Upper lobe of right lung (tissue), 1 donor: ENCODE data around the gene NSUN2. TPM values are rescaled to one million over a fixed set of nuclear protein-coding genes. Genes with fewer than 3 reads are reported as not detected.
"Not testable (repeated sequence)": the region's sequence is repeated elsewhere in the genome, so short reads cannot be mapped to it uniquely, and the experiment has no call there.

Experiments used
- ATAC-seq: fragments of 200-7000 bp; cut with Tn5 transposase; one replicate; pipeline ENCODE4 v1.9.1; 2020; ENCODE audit warnings: mild to moderate bottlenecking, moderate library complexity
- DNase-seq: peaks from one replicate; pipeline ENCODE4 v3.0.0-alpha.2; 2020
- H3K27ac ChIP-seq: fragments of 200-600 bp; one replicate; pipeline ENCODE4 v1.8.0; 2022
- H3K27me3 ChIP-seq: fragments of 200-600 bp; one replicate; pipeline ENCODE4 v1.8.0; 2022; ENCODE audit warnings: mild to moderate bottlenecking
- H3K36me3 ChIP-seq: fragments of 200-600 bp; one replicate; pipeline ENCODE4 v1.8.0; 2022
- H3K4me1 ChIP-seq: fragments of 200-600 bp; one replicate; pipeline ENCODE4 v1.8.0; 2022
- H3K4me3 ChIP-seq: fragments of 200-600 bp; one replicate; pipeline ENCODE4 v1.8.0; 2022; ENCODE audit warnings: mild to moderate bottlenecking
- H3K9me3 ChIP-seq: fragments of 200-600 bp; one replicate; pipeline ENCODE4 v1.8.0; 2022
- intact Hi-C: fragments of 100-400 bp; cut with DNase I; formaldehyde crosslinking; loops from one replicate; pipeline ENCODE4 v1.11.0; 2022
- total RNA-seq: library from RNA; stranded (reverse); fragmentation: NEBNext Ultra II Directional; extraction: Animal tissue kit (Norgen Biotek cat#: 25700); gene quantifications from one replicate; pipeline ENCODE4 v1.2.1, GENCODE V29; 2021
- TF ChIP-seq, protein P1 (sequence below): fragments of 200-600 bp; IDR thresholded peaks from one replicate; pipeline ENCODE4 v1.8.0; 2022; ENCODE audit warnings: antibody characterized with exemption
- donor health status: DM: no; HTN: yes; CAD: no; lungs with severe emphysema.

NSUN2 gene
- total RNA-seq, 1 donor from 2014 or later = 46.4 TPM

DNA sequence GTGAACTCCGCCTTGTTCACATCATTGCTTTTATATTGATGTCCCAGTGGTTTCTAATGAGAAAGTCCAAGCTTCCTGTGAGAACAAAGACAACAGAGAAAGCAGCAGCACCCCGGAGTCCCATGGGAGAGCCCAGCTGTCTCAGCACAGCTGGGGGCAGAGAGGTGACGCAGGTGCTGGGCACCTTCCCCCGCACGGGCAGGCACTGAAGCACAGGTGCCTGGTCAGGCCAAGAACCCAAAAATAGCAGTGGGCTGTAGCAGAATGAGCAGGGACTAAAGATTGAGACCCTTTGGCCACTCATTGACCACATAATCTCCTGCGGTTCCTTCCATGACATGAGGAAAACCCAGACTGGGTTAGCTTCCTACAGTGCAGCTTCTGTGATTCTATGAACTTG lies 19.2 kb upstream of the NSUN2 start:
- Histone ChIP-seq H3K27me3 (no peaks in the 10 kb centered on the region), H3K4me1 (no peaks in the 10 kb centered on the region)
- intact Hi-C loops = no loop called here

DNA sequence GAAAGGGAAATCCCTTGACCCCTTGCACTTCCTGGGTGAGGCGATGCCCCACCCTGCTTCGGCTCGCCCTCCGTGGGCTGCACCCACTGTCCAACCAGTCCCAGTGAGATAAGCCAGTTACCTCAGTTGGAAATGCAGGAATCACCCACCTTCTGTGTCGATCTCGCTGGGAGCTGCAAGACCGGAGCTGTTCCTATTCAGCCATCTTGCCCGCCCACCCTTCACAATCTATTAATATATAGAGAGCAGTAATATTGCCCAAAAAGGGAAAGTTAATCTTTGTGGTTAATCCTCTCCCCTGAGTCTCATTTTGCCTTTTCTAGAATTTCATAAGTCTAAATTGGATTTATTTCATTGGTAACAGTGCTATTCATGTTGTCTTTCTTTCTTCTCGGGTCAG lies 16.8 kb upstream of the NSUN2 start:
- no peaks in the 10 kb centered on the region for H3K4me1 ChIP-seq
- TF ChIP-seq, protein P1, sequence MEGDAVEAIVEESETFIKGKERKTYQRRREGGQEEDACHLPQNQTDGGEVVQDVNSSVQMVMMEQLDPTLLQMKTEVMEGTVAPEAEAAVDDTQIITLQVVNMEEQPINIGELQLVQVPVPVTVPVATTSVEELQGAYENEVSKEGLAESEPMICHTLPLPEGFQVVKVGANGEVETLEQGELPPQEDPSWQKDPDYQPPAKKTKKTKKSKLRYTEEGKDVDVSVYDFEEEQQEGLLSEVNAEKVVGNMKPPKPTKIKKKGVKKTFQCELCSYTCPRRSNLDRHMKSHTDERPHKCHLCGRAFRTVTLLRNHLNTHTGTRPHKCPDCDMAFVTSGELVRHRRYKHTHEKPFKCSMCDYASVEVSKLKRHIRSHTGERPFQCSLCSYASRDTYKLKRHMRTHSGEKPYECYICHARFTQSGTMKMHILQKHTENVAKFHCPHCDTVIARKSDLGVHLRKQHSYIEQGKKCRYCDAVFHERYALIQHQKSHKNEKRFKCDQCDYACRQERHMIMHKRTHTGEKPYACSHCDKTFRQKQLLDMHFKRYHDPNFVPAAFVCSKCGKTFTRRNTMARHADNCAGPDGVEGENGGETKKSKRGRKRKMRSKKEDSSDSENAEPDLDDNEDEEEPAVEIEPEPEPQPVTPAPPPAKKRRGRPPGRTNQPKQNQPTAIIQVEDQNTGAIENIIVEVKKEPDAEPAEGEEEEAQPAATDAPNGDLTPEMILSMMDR = no peak
- H3K4me3 ChIP-seq = no peak overlapping the region
- no peak for DNase-seq
- H3K27me3 ChIP-seq = no peaks in the 10 kb centered on the region
- intact Hi-C loops = no loop called here
- ATAC-seq = no peak
- H3K27ac ChIP-seq = no peak overlapping the region
- no peaks in the 10 kb centered on the region for H3K9me3 ChIP-seq
- H3K36me3 ChIP-seq = no peaks in the 10 kb centered on the region

More for the DNA sequence above, 19.2 kb upstream of the NSUN2 start:
- H3K27ac ChIP-seq = no peak overlapping the region
- no peak for ATAC-seq
- no peaks in the 10 kb centered on the region for H3K9me3 ChIP-seq
- H3K4me3 ChIP-seq = no peak overlapping the region
- TF ChIP-seq, protein P1 = no peak
- H3K36me3 ChIP-seq = peaks cover 6% of the 10 kb centered on the region
- no peak for DNase-seq

GRCh38 chr5:6649186-6649585 lies 16.3 kb upstream of the NSUN2 start:
- intact Hi-C loops = no loop called here
- Histone ChIP-seq H3K27ac (no peak overlapping the region), H3K36me3 (no peaks in the 10 kb centered on the region), H3K9me3 (no peaks in the 10 kb centered on the region), H3K4me1 (no peaks in the 10 kb centered on the region), H3K4me3 (no peak overlapping the region), H3K27me3 (no peaks in the 10 kb centered on the region)
- TF ChIP-seq, protein P1 = no peak
- no peak for DNase-seq
- ATAC-seq = no peak

DNA sequence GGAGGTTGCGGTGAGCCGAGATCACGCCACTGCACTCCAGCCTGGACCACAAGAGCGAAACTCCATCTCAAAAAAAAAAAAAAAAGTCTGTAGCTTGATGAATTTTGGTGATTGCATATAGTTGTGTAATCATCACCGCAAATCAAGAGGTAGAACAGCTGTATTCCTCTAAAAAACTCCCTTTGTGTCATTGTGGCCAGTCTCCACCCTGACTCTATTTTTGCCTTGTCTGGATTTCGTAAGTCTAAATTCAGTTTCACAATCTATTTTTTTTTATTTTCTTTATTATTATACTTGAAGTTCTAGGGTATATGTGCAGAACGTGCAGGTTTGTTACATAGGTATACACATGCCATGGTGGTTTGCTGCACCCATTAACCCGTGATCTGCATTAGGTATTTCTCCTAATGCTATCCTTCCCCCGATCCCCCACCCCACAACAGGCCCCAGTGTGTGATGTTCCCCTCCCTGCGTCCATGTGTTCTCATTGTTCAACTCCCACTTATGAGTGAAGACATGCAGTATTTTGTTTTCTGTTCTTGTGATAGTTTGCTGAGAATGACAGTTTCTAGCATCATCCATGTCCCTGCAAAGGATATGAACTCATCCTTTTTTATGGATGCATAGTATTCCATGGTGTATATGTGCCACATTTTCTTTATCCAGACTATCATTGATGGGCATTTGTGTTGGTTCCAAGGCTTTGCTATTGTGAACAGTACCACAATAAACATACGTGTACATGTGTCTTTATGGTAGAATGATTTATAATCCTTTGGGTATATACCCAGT lies 12.9 kb upstream of the NSUN2 start:
- H3K4me3 ChIP-seq, H3K36me3 ChIP-seq, H3K4me1 ChIP-seq, H3K27me3 ChIP-seq, DNase-seq, H3K27ac ChIP-seq, H3K9me3 ChIP-seq, intact Hi-C loops: not testable (repeated sequence)
- ATAC-seq = peak; percentile 47

DNA sequence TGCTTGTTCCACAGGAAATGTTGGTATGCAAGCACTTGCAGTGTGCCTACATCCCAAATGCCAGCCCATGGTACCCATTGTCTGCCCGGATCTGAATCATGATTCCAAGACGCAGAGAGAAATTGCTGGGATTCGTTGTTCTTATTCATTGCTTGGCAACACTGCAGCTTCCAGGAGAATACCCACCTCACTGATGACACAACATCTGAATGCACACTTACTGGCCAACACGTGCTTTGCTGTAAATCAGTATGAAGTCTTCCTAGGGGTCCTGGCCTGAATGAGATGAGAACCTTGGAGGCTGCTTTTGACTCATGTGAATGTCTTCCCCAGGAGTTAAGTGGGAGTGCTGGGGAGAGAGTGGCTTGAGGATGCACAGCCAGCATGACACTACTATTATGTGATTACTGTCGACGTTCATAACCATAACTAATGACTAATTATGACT lies 12.0 kb upstream of the NSUN2 start:
- ATAC-seq = no peak

GRCh38 chr5:6642655-6643054 lies 9.8 kb upstream of the NSUN2 start:
- Histone ChIP-seq H3K27me3 (no peaks in the 10 kb centered on the region), H3K36me3 (no peaks in the 10 kb centered on the region), H3K4me1 (no peaks in the 10 kb centered on the region), H3K9me3 (no peaks in the 10 kb centered on the region), H3K27ac (no peak overlapping the region), H3K4me3 (no peak overlapping the region)
- TF ChIP-seq, protein P1 = no peak
- DNase-seq (no peak), ATAC-seq (no peak)
- intact Hi-C loops = no loop called here

More for the DNA sequence above, 12.0 kb upstream of the NSUN2 start:
- no peak for DNase-seq
- TF ChIP-seq, protein P1 = no peak
- intact Hi-C loops = no loop called here
- Histone ChIP-seq H3K9me3 (no peaks in the 10 kb centered on the region), H3K27me3 (no peaks in the 10 kb centered on the region), H3K4me3 (no peak overlapping the region), H3K27ac (no peak overlapping the region), H3K36me3 (no peaks in the 10 kb centered on the region), H3K4me1 (no peaks in the 10 kb centered on the region)
